Heart left ventricle (tissue), 16 donors: Measurements from ENCODE around the gene HOXA3. TPM values are rescaled to one million over a fixed set of nuclear protein-coding genes. Genes with fewer than 3 reads are reported as not detected.

Experiments used
- ATAC-seq, 4 donors: fragments of 200-7000 bp; cut with Tn5 transposase; one replicate each; pipeline ENCODE4 v1.9.1; 2020 to 2022; ENCODE audit warnings: moderate library complexity in 4 of 4, mild to moderate bottlenecking in 3 of 4, moderate number of reproducible peaks in 1 of 4
- DNase-seq, 5 donors: peaks; one replicate each; pipeline ENCODE4 v3.0.0-alpha.2; 2020
- H3K27ac ChIP-seq, 12 donors: fragments of 200-600 bp; sonication (generic) in 4 of 12; one replicate each; pipeline versions ENCODE4 v1.5.0 to v1.8.0; 2016 to 2022; ENCODE audit warnings: mild to moderate bottlenecking in 2 of 12
- H3K27me3 ChIP-seq, 9 donors: fragments of 200-600 bp; sonication (generic) in 2 of 9; one replicate each; pipeline versions ENCODE4 v1.5.1 to v1.8.0; 2016 to 2022; ENCODE audit warnings: mild to moderate bottlenecking in 3 of 9
- H3K36me3 ChIP-seq, 9 donors: fragments of 200-600 bp; sonication (generic) in 2 of 9; one replicate each; pipeline versions ENCODE4 v1.5.0 to v1.8.0; 2018 to 2022; ENCODE audit warnings: mild to moderate bottlenecking in 2 of 9
- H3K4me1 ChIP-seq, 12 donors: fragments of 200-600 bp; sonication (generic) in 4 of 12; one replicate each; pipeline versions ENCODE4 v1.5.0 to v1.8.0; 2016 to 2022; ENCODE audit warnings: mild to moderate bottlenecking in 3 of 12
- H3K4me3 ChIP-seq, 12 donors: fragments of 200-600 bp; sonication (generic) in 4 of 12; one replicate each; pipeline versions ENCODE4 v1.5.0 to v1.8.0; 2017 to 2022; ENCODE audit warnings: mild to moderate bottlenecking in 9 of 12, moderate library complexity in 4 of 12
- H3K9me3 ChIP-seq, 12 donors: fragments of 200-600 bp; sonication (generic) in 4 of 12; one replicate each; pipeline versions ENCODE4 v1.5.0 to v1.8.0; 2016 to 2022; ENCODE audit warnings: mild to moderate bottlenecking in 1 of 12
- POLR2A ChIP-seq, 2 donors: fragments of 450-650 bp; IDR thresholded peaks; one replicate each; pipeline ENCODE4 v1.6.1; 2017; ENCODE audit warnings: antibody characterized with exemption in 2 of 2, mild to moderate bottlenecking in 2 of 2, moderate library complexity in 2 of 2
- WGBS, 4 donors: extraction: QIAGEN DNeasy Blood & Tissue Kit in 2 of 4; methylation state at CpG; one replicate each; pipeline versions ENCODE4 v1.1.5 to v1.1.7; 2013 to 2018; 5-methylcytosine and 5-hydroxymethylcytosine counted together
- intact Hi-C, 10 donors: fragments of 100-400 bp; cut with DNase I; formaldehyde crosslinking; loops; one replicate each; pipeline versions ENCODE4 v1.11.1 to v1.14.2; 2022
- polyA plus RNA-seq, 2 donors: library from polyadenylated mRNA; stranded (reverse); fragments of 200-250 nt; gene quantifications; one replicate each; pipeline ENCODE4 v1.2.3, GENCODE V29; 2013
- total RNA-seq, 9 donors: library from RNA; depleted of rRNA in 2 of 9; stranded (reverse); fragments of >200 nt in 2 of 9; fragmentation: NEBNext Ultra II Directional in 3 of 9; extraction: Animal tissue kit (Norgen Biotek cat#: 25700) in 3 of 9; gene quantifications; one replicate each; pipeline versions ENCODE4 v1.1.0 to v1.2.4, GENCODE V29; 2016 to 2023
- TF ChIP-seq, protein P1 (sequence below), 12 donors: fragments of 200-600 bp; sonication (generic) in 4 of 12; IDR thresholded peaks; one replicate each; pipeline versions ENCODE4 v1.5.0 to v1.8.0; 2018 to 2022; ENCODE audit warnings: antibody characterized with exemption in 12 of 12, mild to moderate bottlenecking in 5 of 12
- donor health status: ischemic (EF 13 %, LVEDD 7.1; RV severe dilation, severe dysfunction).
- donor health status: healthy with polysubstance abuse.
- donor health status: DM: no; HTN: yes; CAD: no.
- donor health status: DM: no; HTN: no; CAD: no.
- donor health status: ischemic (EF 25% LVEDD 6.9; RV normal size, moderate dysfunction).
- donor health status: ischemic (EF 25% LVEDD 5.7; RV mildly dilated, moderate dysfunction).
- donor health status: healthy.
- donor health status: DM: yes; HTN: yes; CAD: no.
- donor health status: ischemic (EF 35%, LVEDD 5.7; RV mildly dilated, moderate dysfunction).
- donor health status: nonischemic (EF 11% LVEDD 7.7; RV severe dilation, severe dysfunction).
- donor health status: DM: yes; HTN: yes; CAD: no.
- donor health status: PGD.
- donor health status: ischemic (EF 29% LVEDD 5.4; RV normal size, mild dysfunction).
- donor health status: nonischemic (EF 23%, LVEDD 6.1; RV moderate dilation, normal function).

HOXA3 gene
- total and polyA plus RNA-seq, 11 donors: 0.07 to 3.1 (median 0.64) TPM; not detected in 2

DNA sequence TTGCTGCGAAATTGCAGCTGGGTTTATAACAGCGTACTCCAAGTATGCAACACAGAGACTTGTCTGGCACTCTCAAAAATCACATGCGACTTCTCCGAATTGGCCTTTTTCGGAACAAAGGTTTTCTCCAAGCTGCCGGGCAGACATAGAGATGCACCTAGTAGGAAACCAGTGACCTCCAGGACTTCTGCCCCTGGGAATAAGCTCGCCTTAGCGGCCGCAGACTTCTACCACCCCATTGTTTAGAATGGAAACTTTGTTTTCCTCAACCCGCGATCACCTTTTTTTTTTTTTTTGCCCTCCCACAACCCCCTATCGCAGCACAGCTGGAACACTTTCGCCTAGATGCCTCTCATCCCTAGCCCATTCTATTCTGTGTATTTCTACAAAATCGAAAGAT, 26.6 kb upstream of the HOXA3 start:
- DNase-seq (no peak), ATAC-seq (no peak)
- Histone ChIP-seq H3K4me3 (no peak overlapping the region), H3K27me3 (peaks cover 87 to 100% (median 100%) of the 10 kb centered on the region in 9 donors), H3K4me1 (peaks cover 0 to 28% (median 21%) of the 10 kb centered on the region in 12 donors), H3K9me3 (no peaks in the 10 kb centered on the region), H3K27ac (peak overlapping the region in 1 of 12 donors; percentile 91), H3K36me3 (no peaks in the 10 kb centered on the region)
- intact Hi-C loops: loop anchor here in 1 of 10 donors (10.0 kb wide), 1 partner anchor 1314 kb away; no protein-coding TSS in a partner anchor
- 25 to 41% (median 32%) methylated on average over 14 of the region's 14 CpGs for WGBS, 4 donors
- TF ChIP-seq POLR2A (IDR thresholded peaks at IDR 0.05): no peak

DNA sequence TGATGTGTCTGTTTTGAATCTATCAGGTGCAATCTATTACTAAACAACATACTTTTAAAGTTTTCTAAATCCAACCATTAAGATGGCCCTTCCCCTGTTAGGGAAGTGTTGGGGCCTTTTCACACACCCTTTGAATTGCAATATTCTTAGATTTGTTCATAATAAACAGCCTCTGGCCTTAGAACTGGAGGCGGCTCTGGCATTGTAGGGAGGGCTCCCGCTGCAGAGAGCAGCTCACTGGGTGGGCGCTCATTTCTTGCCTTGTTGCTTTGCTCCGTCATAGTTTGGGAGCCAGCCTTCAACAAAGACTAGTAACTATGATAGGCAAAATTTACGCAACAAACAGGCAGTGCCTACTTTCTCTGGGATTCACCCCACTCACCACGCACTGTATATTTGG, 26.0 kb upstream of the HOXA3 start:
- ATAC-seq (no peak), DNase-seq (no peak)
- TF ChIP-seq, protein P1, sequence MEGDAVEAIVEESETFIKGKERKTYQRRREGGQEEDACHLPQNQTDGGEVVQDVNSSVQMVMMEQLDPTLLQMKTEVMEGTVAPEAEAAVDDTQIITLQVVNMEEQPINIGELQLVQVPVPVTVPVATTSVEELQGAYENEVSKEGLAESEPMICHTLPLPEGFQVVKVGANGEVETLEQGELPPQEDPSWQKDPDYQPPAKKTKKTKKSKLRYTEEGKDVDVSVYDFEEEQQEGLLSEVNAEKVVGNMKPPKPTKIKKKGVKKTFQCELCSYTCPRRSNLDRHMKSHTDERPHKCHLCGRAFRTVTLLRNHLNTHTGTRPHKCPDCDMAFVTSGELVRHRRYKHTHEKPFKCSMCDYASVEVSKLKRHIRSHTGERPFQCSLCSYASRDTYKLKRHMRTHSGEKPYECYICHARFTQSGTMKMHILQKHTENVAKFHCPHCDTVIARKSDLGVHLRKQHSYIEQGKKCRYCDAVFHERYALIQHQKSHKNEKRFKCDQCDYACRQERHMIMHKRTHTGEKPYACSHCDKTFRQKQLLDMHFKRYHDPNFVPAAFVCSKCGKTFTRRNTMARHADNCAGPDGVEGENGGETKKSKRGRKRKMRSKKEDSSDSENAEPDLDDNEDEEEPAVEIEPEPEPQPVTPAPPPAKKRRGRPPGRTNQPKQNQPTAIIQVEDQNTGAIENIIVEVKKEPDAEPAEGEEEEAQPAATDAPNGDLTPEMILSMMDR (IDR thresholded peaks at IDR 0.05): no peak
- TF ChIP-seq POLR2A (IDR thresholded peaks at IDR 0.05): no peak
- intact Hi-C loops: loop anchor here in 1 of 10 donors (10.0 kb wide), 1 partner anchor 1314 kb away; no protein-coding TSS in a partner anchor
- Histone ChIP-seq H3K36me3 (no peaks in the 10 kb centered on the region), H3K9me3 (no peaks in the 10 kb centered on the region), H3K27me3 (peaks cover 87 to 100% (median 100%) of the 10 kb centered on the region in 9 donors), H3K4me3 (no peak overlapping the region), H3K4me1 (peaks cover 0 to 28% (median 18%) of the 10 kb centered on the region in 12 donors), H3K27ac (peak overlapping the region in 1 of 12 donors; percentile 91)
- WGBS, 4 donors: 63 to 81% (median 76%) methylated on average over 6 of the region's 6 CpGs

DNA sequence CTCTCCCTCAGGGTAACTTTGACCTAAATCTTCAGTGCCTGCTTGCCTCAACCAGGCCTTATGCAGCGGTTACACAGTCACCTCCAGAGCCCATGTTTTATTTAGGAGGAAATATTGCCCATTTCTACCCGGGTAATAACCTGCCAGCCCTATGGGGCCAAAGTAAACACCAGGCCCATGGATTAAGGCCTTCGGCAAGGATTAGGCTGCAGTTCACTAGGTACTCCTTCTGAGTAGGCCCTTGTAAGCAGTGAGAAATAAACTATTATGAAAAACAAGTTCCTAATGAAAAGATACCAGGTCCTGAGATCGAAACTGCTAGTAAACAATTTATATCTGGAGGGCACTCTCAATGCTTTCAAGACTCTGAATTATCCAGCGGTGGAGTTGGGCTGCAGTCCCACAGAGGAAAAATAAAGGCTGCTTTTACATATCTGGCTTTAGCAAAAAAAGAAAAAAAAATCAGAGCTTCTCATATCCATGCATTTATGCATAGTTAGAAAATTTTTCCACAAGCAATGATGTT, 25.5 kb upstream of the HOXA3 start:
- DNase-seq: no peak
- TF ChIP-seq POLR2A (IDR thresholded peaks at IDR 0.05): no peak
- H3K27me3 ChIP-seq: peaks cover 87 to 100% (median 100%) of the 10 kb centered on the region in 9 donors
- H3K36me3 ChIP-seq: no peaks in the 10 kb centered on the region
- peaks cover 0 to 28% (median 19%) of the 10 kb centered on the region in 12 donors for H3K4me1 ChIP-seq
- peak overlapping the region in 1 of 12 donors; percentile 91 for H3K27ac ChIP-seq
- no peak overlapping the region for H3K4me3 ChIP-seq
- intact Hi-C loops: loop anchor here in 1 of 10 donors (10.0 kb wide), 1 partner anchor 1313 kb away; no protein-coding TSS in a partner anchor
- WGBS, 4 donors: 71 to 89% (median 81%) methylated on average over 5 of the region's 5 CpGs
- ATAC-seq: no peak
- H3K9me3 ChIP-seq: no peaks in the 10 kb centered on the region

DNA sequence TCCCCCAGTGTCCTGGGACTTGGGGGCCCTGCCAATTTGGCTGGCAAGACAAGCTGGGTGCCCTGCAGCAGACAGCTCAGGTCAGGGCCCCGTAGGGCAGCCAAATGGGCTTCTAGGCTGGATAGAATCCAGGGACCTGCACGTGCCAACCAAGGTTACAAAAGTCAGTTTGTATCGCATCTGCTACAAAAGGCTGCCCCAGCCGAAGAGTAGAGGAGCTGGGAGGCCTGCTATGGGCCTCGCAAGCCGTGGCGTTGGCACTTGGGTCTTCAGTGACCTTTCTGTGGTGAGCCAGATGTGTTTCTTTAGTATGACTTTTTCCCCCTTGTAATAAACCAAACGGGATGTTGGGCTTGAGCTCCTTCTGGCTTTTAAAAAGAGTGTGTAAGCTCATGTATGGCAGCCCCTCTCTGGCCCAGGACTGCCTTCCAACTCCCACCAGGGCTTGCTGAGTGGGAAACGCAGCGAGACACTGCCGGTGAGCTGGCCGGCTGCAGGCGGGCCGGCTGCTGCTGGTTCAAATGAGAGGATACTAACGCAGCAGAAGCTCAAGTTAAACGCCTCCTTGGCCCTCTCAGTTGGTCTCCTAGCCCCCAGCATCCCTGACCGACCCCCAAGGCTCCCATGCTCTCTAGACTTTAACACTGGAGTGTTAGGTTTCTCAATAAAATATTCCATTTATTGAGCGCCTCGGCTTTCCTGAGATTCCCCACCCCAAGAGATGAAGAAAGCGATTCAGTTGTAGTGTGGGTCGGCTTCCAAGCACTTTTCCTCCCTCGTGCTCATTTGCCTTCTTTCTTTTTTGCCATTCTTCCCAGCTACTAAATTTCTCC, 24.8 kb upstream of the HOXA3 start:
- TF ChIP-seq POLR2A (IDR thresholded peaks at IDR 0.05): no peak
- TF ChIP-seq, protein P1 (IDR thresholded peaks at IDR 0.05): no peak
- Histone ChIP-seq H3K4me1 (peaks cover 0 to 33% (median 21%) of the 10 kb centered on the region in 12 donors), H3K27ac (peak overlapping the region in 1 of 12 donors; percentile 91), H3K4me3 (no peak overlapping the region), H3K27me3 (peaks cover 88 to 100% (median 100%) of the 10 kb centered on the region in 9 donors), H3K36me3 (no peaks in the 10 kb centered on the region), H3K9me3 (no peaks in the 10 kb centered on the region)
- DNase-seq (peak in 1 of 5 donors; percentile 32), ATAC-seq (no peak)
- intact Hi-C loops: loop anchor here in 1 of 10 donors (10.0 kb wide), 1 partner anchor 1312 kb away; no protein-coding TSS in a partner anchor
- WGBS, 4 donors: 61 to 76% (median 72%) methylated on average over 22 of the region's 22 CpGs

GRCh38 chr7:27176524-27176845, 24.1 kb upstream of the HOXA3 start:
- no peaks in the 10 kb centered on the region for H3K36me3 ChIP-seq
- no peak for DNase-seq
- peaks cover 0 to 40% (median 23%) of the 10 kb centered on the region in 12 donors for H3K4me1 ChIP-seq
- 72 to 85% (median 76%) methylated on average over 3 of the region's 3 CpGs for WGBS, 4 donors
- H3K27ac ChIP-seq: peak overlapping the region in 1 of 12 donors; percentile 91
- H3K4me3 ChIP-seq: no peak overlapping the region
- ATAC-seq: no peak
- TF ChIP-seq, protein P1 (IDR thresholded peaks at IDR 0.05): no peak
- TF ChIP-seq POLR2A (IDR thresholded peaks at IDR 0.05): no peak
- intact Hi-C loops: loop anchor here in 1 of 10 donors (10.0 kb wide), 1 partner anchor 1312 kb away; no protein-coding TSS in a partner anchor
- H3K9me3 ChIP-seq: no peaks in the 10 kb centered on the region
- peaks cover 88 to 100% (median 100%) of the 10 kb centered on the region in 9 donors for H3K27me3 ChIP-seq
